ENCODE results near the gene OR52M1. TPM values are rescaled to one million over a fixed set of nuclear protein-coding genes. Genes with fewer than 3 reads are reported as not detected.

The OR52M1 gene
- polyA plus RNA-seq, 2 of the 4 experiments (the other 2 are of a cell fraction) = not detected

DNA sequence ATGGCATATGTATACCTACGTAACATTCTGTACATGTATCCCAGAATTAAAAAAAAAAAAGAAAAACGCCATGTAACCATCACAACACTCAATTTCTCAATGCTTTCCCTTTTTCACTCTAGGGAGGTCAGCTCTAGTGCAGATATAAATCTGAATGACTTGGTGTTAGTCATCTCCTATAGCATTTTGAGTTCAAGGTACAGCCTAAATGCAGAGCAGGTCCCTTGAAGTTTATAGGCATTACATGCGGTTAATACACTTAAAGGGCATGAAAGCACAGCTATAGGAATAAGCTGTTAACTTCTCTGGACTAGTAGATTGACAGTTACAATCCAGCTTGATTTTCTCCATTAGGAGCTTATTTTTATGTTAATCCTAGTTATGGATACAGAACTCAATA lies 20.4 kb downstream of the OR52M1 start:
- Histone ChIP-seq H3K4me2 (no peak overlapping the region), H3K27ac (no peak overlapping the region), H3K4me1 (no peaks in the 10 kb centered on the region), H3K9me3 (no peaks in the 10 kb centered on the region), H3K4me3 (no peak overlapping the region)
- CTCF ChIA-PET = interaction anchor here (0.9 to 1.4 kb wide), 3 partner anchors 13 to 378 kb away, joined by 3 to 5 read pairs (median 4); no protein-coding TSS in a partner anchor
- no peak for ATAC-seq
- 32% methylated on average over 3 of the region's 3 CpGs for WGBS (ENCODE audit: missing lambda C conversion rate)
- no peak for DNase-seq (ENCODE audit: low read depth in 1 of 2, low spot score in 1 of 2)
- POLR2A ChIA-PET = no interaction called here
- TF ChIP-seq RARB (CRISPR knock-in tag; IDR thresholded peaks at IDR 0.05) = no peak
- no peak for TF ChIP-seq GATA3 (IDR thresholded peaks at IDR 0.05; ENCODE audit: borderline replicate concordance)
- TF ChIP-seq RCOR1 (IDR thresholded peaks at IDR 0.05; ENCODE audit: low read depth, low read length) = no peak
- no peak for TF ChIP-seq POLR2AphosphoS2 (conservative IDR thresholded peaks at IDR 0.05; ENCODE audit: low read length)
- TF ChIP-seq, protein P1, sequence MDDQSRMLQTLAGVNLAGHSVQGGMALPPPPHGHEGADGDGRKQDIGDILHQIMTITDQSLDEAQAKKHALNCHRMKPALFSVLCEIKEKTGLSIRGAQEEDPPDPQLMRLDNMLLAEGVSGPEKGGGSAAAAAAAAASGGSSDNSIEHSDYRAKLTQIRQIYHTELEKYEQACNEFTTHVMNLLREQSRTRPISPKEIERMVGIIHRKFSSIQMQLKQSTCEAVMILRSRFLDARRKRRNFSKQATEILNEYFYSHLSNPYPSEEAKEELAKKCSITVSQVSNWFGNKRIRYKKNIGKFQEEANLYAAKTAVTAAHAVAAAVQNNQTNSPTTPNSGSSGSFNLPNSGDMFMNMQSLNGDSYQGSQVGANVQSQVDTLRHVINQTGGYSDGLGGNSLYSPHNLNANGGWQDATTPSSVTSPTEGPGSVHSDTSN (IDR thresholded peaks at IDR 0.05) = no peak
- TF ChIP-seq REST (IDR thresholded peaks at IDR 0.05) = no peak
- TF ChIP-seq BCL3 (IDR thresholded peaks at IDR 0.05) = no peak
- no peak for TF ChIP-seq EHMT2 (IDR thresholded peaks at IDR 0.05; ENCODE audit: low read depth)
- no peak for TF ChIP-seq ZNF302 (CRISPR knock-in tag; IDR thresholded peaks at IDR 0.05)
- TF ChIP-seq HOXB5 (CRISPR knock-in tag; IDR thresholded peaks at IDR 0.05) = no peak
- TF ChIP-seq NPAS2 (CRISPR knock-in tag; IDR thresholded peaks at IDR 0.05; ENCODE audit: borderline replicate concordance) = no peak
- TF ChIP-seq EHF (CRISPR knock-in tag; IDR thresholded peaks at IDR 0.05) = no peak
- no peak for FAIRE-seq

DNA sequence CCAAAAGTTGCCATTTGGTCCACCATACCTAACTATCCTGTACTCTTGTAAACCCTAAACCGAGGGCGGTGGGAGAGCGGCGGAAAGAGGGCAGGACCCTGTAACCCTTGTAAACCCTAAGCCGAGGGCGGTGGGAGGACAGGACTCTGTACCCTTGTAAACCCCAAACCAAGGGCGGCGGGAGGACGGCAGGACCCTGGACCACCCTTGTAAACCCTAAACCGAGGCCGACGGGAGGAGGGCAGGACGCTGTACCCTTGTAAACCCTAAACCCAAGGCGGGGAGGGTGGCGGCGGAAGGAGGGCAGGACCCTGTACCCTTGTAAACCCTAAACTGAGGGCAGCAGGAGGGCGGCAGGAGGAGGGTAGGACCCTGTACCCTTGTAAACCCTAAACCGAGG lies 24.1 kb downstream of the OR52M1 start:
- ChIA-PET CTCF (no interaction called here), POLR2A (no interaction called here)
- no peak for FAIRE-seq
- Histone ChIP-seq H3K4me3 (no peak overlapping the region), H3K4me1 (no peaks in the 10 kb centered on the region), H3K9me3 (no peaks in the 10 kb centered on the region), H3K27ac (no peak overlapping the region), H3K4me2 (no peak overlapping the region)
- WGBS (ENCODE audit: missing lambda C conversion rate) = 56% methylated on average over 18 of the region's 18 CpGs
- no peak for ATAC-seq
- TF ChIP-seq JUN (IDR thresholded peaks at IDR 0.05) (no peak), RFX5 (IDR thresholded peaks at IDR 0.05) (no peak), MAZ (IDR thresholded peaks at IDR 0.05; ENCODE audit: borderline replicate concordance, low read depth, low read length) (no peak), ZSCAN20 (CRISPR knock-in tag; IDR thresholded peaks at IDR 0.05) (no peak), POLR2A (IDR thresholded peaks at IDR 0.05; ENCODE audit: low read length) (no peak), CHD2 (IDR thresholded peaks at IDR 0.05; ENCODE audit: low read length, partially characterized antibody) (no peak), NFE2L2 (conservative IDR thresholded peaks at IDR 0.05; ENCODE audit: low read length) (no peak)
- TF ChIP-seq, protein P1 (IDR thresholded peaks at IDR 0.05) = no peak
- TF ChIP-seq, protein P2, sequence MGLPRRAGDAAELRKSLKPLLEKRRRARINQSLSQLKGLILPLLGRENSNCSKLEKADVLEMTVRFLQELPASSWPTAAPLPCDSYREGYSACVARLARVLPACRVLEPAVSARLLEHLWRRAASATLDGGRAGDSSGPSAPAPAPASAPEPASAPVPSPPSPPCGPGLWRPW (IDR thresholded peaks at IDR 0.05) = no peak
- DNase-seq (ENCODE audit: low read depth in 1 of 2, low spot score in 1 of 2) = no peak
